Measurements from ENCODE around the gene NFATC2IP.
"Not testable (repeated sequence)": the region's sequence is repeated elsewhere in the genome, so short reads cannot be mapped to it uniquely, and the experiment has no call there.

NFATC2IP gene

GRCh38 chr16:28930203-28930602, 20.5 kb upstream of the NFATC2IP start:
- TF ChIP-seq POLR2AphosphoS5 (IDR thresholded peaks at IDR 0.05; ENCODE audit: low read depth, low read length) (no peak), POLR2A (IDR thresholded peaks at IDR 0.05; ENCODE audit: low read depth, low read length) (no peak), TAF1 (IDR thresholded peaks at IDR 0.05; ENCODE audit: borderline replicate concordance, low read depth, low read length) (no peak)
- FAIRE-seq: no peak
- no peak for DNase-seq (ENCODE audit: insufficient read length)

GRCh38 chr16:28930652-28931051, 20.1 kb upstream of the NFATC2IP start:
- TF ChIP-seq POLR2A (IDR thresholded peaks at IDR 0.05; ENCODE audit: low read depth, low read length): no peak
- TF ChIP-seq POLR2AphosphoS5 (IDR thresholded peaks at IDR 0.05; ENCODE audit: low read depth, low read length): no peak
- no peak for TF ChIP-seq TAF1 (IDR thresholded peaks at IDR 0.05; ENCODE audit: borderline replicate concordance, low read depth, low read length)
- DNase-seq (ENCODE audit: insufficient read length): no peak
- no peak for FAIRE-seq

DNA sequence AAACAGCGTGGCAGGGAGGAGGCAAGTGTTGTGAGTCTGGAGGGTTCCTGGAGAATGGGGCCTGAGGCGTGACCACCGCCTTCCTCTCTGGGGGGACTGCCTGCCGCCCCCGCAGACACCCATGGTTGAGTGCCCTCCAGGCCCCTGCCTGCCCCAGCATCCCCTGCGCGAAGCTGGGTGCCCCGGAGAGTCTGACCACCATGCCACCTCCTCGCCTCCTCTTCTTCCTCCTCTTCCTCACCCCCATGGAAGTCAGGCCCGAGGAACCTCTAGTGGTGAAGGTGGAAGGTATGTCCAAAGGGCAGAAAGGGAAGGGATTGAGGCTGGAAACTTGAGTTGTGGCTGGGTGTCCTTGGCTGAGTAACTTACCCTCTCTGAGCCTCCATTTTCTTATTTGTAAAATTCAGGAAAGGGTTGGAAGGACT, 18.9 kb upstream of the NFATC2IP start, which contains the start of gene CD19:
Gene CD19, plus strand, starts transcription at position 171 of the 425 bp plus-strand sequence. Its CDS starts 30 bp downstream, at position 201.
- FAIRE-seq (peak; percentile 85), DNase-seq (ENCODE audit: insufficient read length) (no peak)
- TF ChIP-seq TAF1 (IDR thresholded peaks at IDR 0.05; ENCODE audit: borderline replicate concordance, low read depth, low read length): no peak; the same call in 1 of the 2 replicates
- TF ChIP-seq POLR2AphosphoS5 (IDR thresholded peaks at IDR 0.05; ENCODE audit: low read depth, low read length): peak; percentile 56
- peak; percentile 76 for TF ChIP-seq POLR2A (IDR thresholded peaks at IDR 0.05; ENCODE audit: low read depth, low read length)

DNA sequence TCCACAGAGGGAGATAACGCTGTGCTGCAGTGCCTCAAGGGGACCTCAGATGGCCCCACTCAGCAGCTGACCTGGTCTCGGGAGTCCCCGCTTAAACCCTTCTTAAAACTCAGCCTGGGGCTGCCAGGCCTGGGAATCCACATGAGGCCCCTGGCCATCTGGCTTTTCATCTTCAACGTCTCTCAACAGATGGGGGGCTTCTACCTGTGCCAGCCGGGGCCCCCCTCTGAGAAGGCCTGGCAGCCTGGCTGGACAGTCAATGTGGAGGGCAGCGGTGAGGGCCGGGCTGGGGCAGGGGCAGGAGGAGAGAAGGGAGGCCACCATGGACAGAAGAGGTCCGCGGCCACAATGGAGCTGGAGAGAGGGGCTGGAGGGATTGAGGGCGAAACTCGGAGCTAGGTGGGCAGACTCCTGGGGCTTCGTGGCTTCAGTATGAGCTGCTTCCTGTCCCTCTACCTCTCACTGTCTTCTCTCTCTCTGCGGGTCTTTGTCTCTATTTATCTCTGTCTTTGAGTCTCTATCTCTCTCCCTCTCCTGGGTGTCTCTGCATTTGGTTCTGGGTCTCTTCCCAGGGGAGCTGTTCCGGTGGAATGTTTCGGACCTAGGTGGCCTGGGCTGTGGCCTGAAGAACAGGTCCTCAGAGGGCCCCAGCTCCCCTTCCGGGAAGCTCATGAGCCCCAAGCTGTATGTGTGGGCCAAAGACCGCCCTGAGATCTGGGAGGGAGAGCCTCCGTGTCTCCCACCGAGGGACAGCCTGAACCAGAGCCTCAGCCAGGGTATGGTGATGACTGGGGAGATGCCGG, 18.2 kb upstream of the NFATC2IP start:
- FAIRE-seq (no peak), DNase-seq (ENCODE audit: insufficient read length) (no peak)
- no peak for TF ChIP-seq TAF1 (IDR thresholded peaks at IDR 0.05; ENCODE audit: borderline replicate concordance, low read depth, low read length)
- no peak for TF ChIP-seq POLR2AphosphoS5 (IDR thresholded peaks at IDR 0.05; ENCODE audit: low read depth, low read length)
- TF ChIP-seq POLR2A (IDR thresholded peaks at IDR 0.05; ENCODE audit: low read depth, low read length): peak; percentile 25; the same call in 1 of the 2 replicates

DNA sequence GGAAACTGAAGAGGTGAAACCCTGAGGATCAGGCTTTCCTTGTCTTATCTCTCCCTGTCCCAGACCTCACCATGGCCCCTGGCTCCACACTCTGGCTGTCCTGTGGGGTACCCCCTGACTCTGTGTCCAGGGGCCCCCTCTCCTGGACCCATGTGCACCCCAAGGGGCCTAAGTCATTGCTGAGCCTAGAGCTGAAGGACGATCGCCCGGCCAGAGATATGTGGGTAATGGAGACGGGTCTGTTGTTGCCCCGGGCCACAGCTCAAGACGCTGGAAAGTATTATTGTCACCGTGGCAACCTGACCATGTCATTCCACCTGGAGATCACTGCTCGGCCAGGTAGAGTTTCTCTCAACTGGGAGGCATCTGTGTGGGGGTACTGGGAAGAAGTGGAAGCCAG, 17.6 kb upstream of the NFATC2IP start:
- peak; percentile 33 for FAIRE-seq
- no peak for DNase-seq (ENCODE audit: insufficient read length)
- TF ChIP-seq POLR2AphosphoS5 (IDR thresholded peaks at IDR 0.05; ENCODE audit: low read depth, low read length) (no peak), TAF1 (IDR thresholded peaks at IDR 0.05; ENCODE audit: borderline replicate concordance, low read depth, low read length) (no peak), POLR2A (IDR thresholded peaks at IDR 0.05; ENCODE audit: low read depth, low read length) (no peak)

DNA sequence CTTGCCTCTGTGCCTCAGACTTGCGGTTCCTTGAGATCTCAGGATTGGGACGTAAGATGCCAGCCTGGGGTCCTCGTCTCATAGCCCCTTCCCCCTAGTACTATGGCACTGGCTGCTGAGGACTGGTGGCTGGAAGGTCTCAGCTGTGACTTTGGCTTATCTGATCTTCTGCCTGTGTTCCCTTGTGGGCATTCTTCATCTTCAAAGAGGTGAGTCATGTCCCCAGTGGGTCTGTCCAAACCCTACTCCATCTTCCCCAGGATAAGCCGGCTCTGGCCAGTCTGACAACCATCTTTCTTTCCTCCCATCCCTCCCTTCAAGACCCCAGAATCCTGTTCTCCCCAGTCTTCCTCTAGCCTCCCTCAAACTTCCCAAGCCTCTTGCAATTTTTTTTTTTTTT, 15.4 kb upstream of the NFATC2IP start:
- no peak for DNase-seq (ENCODE audit: insufficient read length)
- FAIRE-seq: no peak
- TF ChIP-seq POLR2AphosphoS5 (IDR thresholded peaks at IDR 0.05; ENCODE audit: low read depth, low read length): no peak
- TF ChIP-seq TAF1 (IDR thresholded peaks at IDR 0.05; ENCODE audit: borderline replicate concordance, low read depth, low read length): no peak

DNA sequence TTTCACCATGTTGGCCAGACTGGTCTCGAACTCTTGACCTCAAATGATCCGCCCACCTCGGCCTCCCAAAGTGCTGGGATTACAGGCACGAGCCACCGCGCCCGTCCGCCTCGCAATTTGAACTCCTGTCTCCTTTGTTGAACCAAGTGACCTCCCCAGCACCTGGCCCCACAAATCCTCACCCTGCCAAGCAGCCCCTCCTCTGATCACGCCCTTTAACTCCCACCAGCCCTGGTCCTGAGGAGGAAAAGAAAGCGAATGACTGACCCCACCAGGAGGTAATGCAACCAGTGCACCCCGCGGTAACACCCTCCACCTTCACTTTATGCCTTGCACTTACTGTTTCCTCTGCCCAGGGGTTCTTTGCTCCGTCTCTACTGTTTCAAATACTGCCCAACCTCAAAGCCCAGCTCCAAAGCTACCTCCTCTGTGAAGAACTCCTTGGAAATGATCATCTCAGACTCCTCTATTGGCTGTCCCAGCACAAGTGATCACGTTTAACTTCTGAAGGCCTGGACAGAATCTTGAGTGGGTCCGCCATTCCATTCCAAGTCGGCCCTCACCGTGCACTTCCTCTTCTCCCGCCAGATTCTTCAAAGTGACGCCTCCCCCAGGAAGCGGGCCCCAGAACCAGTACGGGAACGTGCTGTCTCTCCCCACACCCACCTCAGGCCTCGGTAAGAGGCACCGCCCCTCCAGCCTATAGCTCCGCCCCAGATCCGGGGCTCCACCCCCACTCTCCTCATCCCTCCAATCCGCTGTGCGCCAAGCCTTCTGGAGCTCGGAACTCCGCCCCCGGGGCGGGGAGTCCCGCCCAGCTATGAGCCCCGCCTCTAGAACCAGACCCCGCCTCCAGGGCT, 14.6 kb upstream of the NFATC2IP start:
- TF ChIP-seq POLR2AphosphoS5 (IDR thresholded peaks at IDR 0.05; ENCODE audit: low read depth, low read length) (no peak), POLR2A (IDR thresholded peaks at IDR 0.05; ENCODE audit: low read depth, low read length) (no peak), TAF1 (IDR thresholded peaks at IDR 0.05; ENCODE audit: borderline replicate concordance, low read depth, low read length) (no peak)
- FAIRE-seq (peak; percentile 17), DNase-seq (ENCODE audit: insufficient read length) (peak; percentile 91)

GRCh38 chr16:28936784-28937155, 14.0 kb upstream of the NFATC2IP start:
- peak; percentile 31; the same call in 1 of the 2 replicates for TF ChIP-seq POLR2A (IDR thresholded peaks at IDR 0.05; ENCODE audit: low read depth, low read length)
- no peak for TF ChIP-seq POLR2AphosphoS5 (IDR thresholded peaks at IDR 0.05; ENCODE audit: low read depth, low read length)
- FAIRE-seq: no peak
- no peak for DNase-seq (ENCODE audit: insufficient read length)

DNA sequence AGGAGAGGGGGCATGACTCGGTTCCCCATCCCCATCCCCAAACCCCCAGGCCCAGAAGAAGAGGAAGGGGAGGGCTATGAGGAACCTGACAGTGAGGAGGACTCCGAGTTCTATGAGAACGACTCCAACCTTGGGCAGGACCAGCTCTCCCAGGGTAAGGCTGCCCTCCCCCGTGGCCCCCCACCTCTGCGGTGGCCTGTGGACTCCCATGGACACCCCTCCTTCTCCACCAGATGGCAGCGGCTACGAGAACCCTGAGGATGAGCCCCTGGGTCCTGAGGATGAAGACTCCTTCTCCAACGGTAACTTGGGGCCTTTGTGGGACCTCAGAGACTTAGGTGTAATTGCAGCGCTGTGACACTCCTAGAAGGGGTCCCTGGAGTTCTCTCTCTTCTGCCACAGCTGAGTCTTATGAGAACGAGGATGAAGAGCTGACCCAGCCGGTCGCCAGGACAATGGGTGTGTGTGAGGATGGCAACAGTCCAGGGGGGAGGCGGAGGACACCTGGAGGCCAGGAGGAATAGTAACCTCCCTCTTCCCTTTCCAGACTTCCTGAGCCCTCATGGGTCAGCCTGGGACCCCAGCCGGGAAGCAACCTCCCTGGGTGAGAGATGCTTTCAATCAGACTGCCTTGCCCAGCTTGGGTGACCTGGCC, 13.4 kb upstream of the NFATC2IP start:
- DNase-seq (ENCODE audit: insufficient read length): no peak
- TF ChIP-seq POLR2AphosphoS5 (IDR thresholded peaks at IDR 0.05; ENCODE audit: low read depth, low read length): no peak
- TF ChIP-seq POLR2A (IDR thresholded peaks at IDR 0.05; ENCODE audit: low read depth, low read length): no peak
- no peak for TF ChIP-seq TAF1 (IDR thresholded peaks at IDR 0.05; ENCODE audit: borderline replicate concordance, low read depth, low read length)
- no peak for FAIRE-seq

DNA sequence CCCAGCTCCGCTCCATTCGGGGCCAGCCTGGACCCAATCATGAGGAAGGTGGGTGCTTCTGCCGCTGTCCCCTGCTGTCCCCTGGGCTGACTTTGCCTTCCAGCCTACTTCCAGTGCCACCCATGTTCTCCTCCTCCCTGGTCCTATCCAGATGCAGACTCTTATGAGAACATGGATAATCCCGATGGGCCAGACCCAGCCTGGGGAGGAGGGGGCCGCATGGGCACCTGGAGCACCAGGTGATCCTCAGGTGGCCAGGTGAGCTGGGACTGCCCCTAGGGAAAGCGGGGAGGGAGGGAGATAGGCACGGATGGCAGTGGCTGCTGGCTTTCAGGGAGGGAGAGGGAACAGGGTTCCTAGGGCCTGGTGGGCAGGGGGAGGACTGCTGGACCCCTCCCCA, 12.0 kb upstream of the NFATC2IP start:
- TF ChIP-seq POLR2A (IDR thresholded peaks at IDR 0.05; ENCODE audit: low read depth, low read length) (no peak), TAF1 (IDR thresholded peaks at IDR 0.05; ENCODE audit: borderline replicate concordance, low read depth, low read length) (no peak), POLR2AphosphoS5 (IDR thresholded peaks at IDR 0.05; ENCODE audit: low read depth, low read length) (no peak)
- FAIRE-seq: no peak
- no peak for DNase-seq (ENCODE audit: insufficient read length)

DNA sequence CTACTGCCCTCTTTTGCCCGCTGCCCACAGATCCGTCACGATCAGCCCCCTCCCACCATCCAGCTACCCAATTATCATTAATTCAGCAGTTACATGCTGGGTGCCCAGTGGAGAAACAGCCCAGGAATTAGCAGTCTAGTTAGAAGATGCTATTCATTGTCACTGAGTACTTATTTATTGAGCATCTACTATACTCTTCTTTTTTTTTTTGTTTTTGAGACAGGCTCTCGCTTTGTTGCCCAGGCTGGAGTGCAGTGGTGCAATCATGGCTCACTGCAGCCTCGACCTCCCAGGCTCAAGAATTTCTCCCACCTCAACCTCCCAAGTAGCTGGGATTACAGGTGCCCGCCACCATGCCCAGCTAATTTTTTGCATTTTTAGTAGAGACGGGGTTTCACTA, 10.9 kb upstream of the NFATC2IP start:
- not testable (repeated sequence) for DNase-seq (ENCODE audit: insufficient read length); FAIRE-seq
